Measurements from ENCODE around the gene RABEP1.
"Not testable (repeated sequence)": the region's sequence is repeated elsewhere in the genome, so short reads cannot be mapped to it uniquely, and the experiment has no call there.

Gene RABEP1

DNA sequence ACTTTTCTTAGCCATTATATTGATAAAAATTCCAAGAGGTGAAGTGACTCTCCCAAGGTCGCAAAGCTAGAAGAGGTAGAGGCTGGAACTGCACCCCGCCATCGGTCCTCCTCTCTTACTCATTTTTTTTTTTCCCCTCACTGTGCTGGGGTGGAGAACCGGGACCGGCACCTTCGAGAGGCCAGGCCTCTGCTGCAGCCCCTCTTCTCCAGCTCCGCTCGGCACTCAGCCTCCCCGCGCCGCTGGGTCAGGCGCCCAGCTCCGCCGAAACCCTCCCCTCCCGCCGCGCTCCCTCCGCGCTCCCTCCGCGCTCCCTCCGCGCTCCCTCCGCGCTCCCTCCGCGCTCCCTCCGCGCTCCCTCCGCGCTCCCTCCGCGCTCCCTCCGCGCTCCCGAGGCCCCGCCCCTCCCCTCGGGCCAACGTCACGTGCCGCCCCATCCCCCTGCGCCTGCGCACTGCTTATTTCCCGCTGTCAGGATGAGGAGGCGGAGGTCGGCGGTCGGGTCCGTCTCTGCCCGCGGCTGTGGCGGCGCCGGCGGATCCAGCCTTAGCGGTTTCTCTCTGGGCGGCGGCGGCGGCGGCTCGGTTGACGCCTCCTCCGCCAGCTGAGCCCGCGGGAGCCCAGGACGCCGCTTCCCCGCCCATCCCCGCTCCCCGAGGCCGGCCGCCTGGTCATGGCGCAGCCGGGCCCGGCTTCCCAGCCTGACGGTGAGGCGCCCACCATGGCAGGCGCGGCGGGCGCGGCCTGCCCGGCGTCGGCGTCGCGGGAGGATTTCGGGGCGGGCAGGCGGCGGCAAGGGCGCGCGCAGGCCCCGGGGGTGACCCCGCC lies at the start of gene RABEP1:
RABEP1 (plus strand) TSS at position 471 of the 828 bp plus-strand sequence; CDS start at position 674, 203 bp downstream.
- peak; percentile 94 for DNase-seq (ENCODE audit: low spot score)

DNA sequence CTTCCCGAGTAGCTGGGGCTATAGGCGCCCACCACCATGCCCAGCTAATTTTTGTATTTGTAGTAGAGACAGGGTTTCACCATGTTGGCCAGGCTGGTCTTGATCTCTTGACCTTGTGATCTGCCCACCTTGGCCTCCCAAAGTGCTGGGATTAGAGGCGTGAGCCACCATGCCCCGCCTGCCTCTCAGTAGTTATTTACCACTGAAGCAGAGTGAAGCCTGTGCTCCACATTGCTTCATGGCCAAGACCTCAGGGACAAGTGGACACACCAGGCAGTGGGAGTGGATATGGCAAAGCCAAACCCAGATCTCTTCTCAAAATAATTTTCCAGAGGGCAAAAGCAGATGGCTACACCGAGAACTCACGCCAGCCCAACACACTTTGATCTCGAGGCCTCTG lies 48.6 kb upstream of the RABEP1 start:
- DNase-seq (ENCODE audit: low spot score), result not testable (repeated sequence)

DNA sequence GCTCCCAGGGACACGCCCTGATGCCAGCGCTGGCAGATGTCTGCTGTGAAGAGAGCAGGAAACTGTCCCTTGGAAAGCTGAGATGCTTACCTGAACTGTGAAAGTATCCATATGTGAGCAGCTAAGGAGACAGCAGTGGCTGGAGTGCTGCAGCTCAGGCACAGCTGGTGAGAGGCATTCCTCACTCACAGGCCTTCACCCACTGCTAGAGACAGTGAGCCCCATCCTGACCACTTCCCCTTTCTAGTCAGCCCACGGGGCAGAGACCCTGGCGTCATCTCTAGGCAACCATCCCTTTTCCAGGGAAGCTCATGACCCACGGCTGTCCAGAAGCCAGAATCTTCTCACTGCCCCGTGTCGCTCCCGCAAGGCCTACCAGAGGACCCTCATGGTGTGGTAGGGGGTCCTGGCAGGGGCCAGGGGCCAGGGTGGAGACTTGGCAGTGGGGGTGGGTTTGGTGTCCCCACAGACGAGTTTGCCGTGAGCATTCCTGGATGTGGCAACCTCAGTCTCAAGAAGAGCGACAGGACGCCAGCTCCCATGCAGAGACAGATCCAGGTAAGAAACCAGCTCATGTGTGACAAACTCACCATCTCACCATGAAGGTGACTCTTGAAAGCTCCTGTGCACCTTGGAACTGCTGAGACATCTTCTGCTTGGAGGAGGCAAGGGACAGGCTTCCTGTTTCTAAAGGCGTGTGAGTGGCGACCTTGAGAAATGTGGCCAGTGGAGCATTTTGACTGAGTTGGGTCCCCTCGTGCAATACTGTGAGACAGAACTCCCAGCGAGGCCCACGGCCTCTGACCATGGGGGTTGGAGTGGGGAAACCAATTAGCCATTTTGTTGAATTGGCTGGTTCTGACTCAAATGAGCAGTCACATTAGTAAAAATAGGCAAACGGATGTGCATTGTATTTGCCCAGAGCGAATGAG lies 47.2 kb upstream of the RABEP1 start, which contains the start of gene SCIMP:
SCIMP (minus strand) TSS at position 216 of the 932 bp plus-strand sequence; CDS start at position 111, 105 bp downstream.
- DNase-seq (ENCODE audit: low spot score), result no peak

DNA sequence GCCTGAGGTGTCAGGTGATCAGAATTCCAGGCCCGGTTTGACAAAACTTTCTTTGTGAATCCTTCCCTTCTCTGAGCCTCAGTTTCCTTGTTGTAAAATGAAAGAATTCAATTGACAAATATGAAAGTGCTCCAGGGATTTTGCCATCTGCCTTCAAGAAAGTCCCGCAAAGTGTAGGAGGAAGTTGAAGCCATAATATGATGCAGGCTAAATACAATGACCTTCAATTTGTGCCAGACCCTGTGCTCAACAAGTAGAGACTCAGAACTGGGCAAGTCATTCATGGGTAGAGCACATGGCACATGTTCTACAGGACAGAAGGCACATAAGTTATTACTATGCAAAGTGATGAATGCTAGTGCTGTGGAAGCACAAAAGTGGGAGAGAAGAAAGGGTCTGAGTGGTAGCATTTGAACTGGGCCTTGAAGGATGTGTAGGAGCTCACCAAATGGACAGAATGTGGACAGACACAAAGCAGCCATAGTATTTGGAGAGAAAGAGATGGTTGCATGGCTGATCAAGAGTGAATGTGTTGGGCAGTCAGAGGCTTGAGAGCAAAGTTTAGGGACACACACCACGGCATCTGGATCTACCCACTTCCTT lies 45.0 kb upstream of the RABEP1 start:
- DNase-seq (ENCODE audit: low spot score), result no peak

- peak; percentile 57 for DNase-seq (ENCODE audit: low spot score)
Observed at GRCh38 chr17:5237541-5238016, 44.5 kb upstream of the RABEP1 start.

GRCh38 chr17:5238333-5238732 lies 43.8 kb upstream of the RABEP1 start:
- DNase-seq (ENCODE audit: low spot score), result no peak

DNA sequence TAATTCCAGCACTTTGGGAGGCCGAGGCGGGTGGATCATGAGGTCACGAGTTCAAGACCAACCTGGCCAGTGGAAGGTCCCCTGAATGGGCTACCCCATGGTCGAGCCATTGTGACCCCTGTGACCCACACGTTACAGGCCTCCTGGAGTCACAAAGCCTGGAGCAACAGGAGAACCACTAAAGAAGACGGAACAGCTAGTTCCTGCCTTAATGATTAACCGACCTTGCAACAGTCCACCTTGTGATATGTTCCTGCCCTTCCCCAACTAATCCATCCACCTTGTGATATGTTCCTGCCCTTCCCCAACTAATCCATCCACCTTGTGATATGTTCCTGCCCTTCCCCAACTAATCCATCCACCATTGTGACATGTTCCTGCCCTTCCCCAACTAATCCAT lies 42.3 kb upstream of the RABEP1 start:
- DNase-seq (ENCODE audit: low spot score), result not testable (repeated sequence)

- no peak for DNase-seq (ENCODE audit: low spot score)
Observed at GRCh38 chr17:5241861-5242671, 40.0 kb upstream of the RABEP1 start.

DNA sequence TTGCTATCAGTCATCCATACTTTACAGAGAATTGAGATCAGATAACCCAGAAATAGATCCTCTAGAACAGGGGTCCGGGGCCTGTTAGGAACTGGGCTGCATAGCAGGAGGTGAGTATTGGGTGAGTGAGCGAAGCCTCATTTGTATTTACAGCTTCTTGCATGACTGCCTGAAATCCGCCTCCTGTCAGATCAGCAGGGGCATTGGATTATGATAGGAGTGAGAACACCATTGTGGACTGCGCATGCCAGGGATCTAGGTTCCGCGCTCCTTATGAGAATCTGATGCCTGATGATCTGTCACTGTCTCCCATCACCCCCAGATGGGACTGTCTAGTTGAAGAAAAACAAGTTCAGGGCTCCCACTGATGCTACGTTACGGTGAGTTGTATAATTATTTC lies 34.5 kb upstream of the RABEP1 start:
- DNase-seq (ENCODE audit: low spot score), result no peak

DNA sequence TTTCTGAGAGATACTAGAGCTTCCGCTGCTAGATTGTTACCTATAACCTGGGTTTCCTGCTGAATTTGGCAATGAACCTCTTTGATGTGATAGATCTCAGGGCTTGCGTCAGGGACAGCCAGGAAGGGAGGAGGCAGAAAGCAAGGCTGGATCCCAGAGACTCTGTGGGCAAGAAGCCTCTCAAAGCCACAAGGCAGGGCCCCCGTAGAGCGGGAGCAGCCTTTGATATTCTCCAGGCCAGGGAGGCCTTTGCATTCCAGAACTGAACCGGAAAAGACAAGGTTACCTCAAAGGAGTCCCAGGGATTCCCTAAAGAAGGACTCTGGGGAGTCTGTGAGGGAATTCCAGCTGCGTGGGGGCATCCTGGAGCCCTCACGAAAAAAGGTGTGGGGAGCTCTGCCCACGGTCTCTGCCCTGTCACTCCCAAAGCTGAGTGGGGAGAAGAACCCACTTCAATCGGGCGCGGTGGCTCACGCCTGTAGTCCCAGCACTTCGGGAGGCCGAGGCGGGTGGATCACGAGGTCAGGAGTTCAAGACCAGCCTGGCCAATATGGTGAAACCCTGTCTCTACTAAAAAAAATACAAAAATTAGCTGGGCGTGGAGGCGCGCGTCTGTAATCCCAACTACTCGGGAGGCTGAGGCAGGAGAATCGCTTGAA lies 33.1 kb upstream of the RABEP1 start:
- no peak for DNase-seq (ENCODE audit: low spot score)

GRCh38 chr17:5249615-5250014 lies 32.5 kb upstream of the RABEP1 start:
- DNase-seq (ENCODE audit: low spot score), result peak; percentile 71

- DNase-seq (ENCODE audit: low spot score), result no peak
Observed at GRCh38 chr17:5254414-5254813, 27.7 kb upstream of the RABEP1 start.

DNA sequence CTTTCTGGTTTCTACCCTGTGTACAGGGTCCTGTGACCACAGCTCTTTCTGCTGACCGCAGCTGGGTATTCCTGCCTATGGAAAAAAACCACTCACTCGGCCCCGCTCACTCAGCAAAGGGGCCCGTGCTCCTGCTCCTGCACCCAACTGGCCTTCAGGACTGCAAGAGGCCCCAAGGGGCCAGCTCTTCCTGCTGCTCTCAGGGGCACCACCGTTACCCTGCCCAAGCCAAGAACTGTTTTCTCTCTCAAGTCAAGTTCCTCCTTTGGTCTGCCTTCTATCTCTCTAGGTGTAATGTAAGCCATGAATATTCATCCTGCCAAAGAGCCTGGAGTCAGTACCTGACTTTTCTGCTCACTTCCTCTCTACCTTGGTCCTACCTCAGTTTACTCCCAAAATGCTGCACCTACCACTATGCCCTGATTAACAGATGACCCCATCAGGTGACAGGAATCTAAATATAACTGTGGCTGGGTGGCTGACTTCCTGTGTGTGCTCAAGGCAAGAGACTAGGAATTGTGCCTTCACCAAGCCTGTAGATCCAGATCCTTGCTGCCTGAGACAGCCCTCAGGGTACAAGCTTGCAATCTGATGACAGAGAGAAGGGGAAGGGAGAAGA lies 27.1 kb upstream of the RABEP1 start:
- DNase-seq (ENCODE audit: low spot score), result no peak

GRCh38 chr17:5257124-5257523 lies 25.0 kb upstream of the RABEP1 start:
- no peak for DNase-seq (ENCODE audit: low spot score)

- no peak for DNase-seq (ENCODE audit: low spot score)
Observed at GRCh38 chr17:5260542-5260941, 21.5 kb upstream of the RABEP1 start.

GRCh38 chr17:5262416-5262991 lies 19.6 kb upstream of the RABEP1 start:
- no peak for DNase-seq (ENCODE audit: low spot score)

GRCh38 chr17:5263441-5263840 lies 18.6 kb upstream of the RABEP1 start:
- no peak for DNase-seq (ENCODE audit: low spot score)

GRCh38 chr17:5264893-5265292 lies 17.2 kb upstream of the RABEP1 start:
- DNase-seq (ENCODE audit: low spot score), result no peak

GRCh38 chr17:5269241-5269960 lies 12.7 kb upstream of the RABEP1 start:
- DNase-seq (ENCODE audit: low spot score), result no peak
